Smooth muscle cell (in vitro differentiated cells): Measurements from ENCODE around the gene ART3. TPM values are rescaled to one million over a fixed set of nuclear protein-coding genes. Genes with fewer than 3 reads are reported as not detected.
"Not testable (repeated sequence)": the region's sequence is repeated elsewhere in the genome, so short reads cannot be mapped to it uniquely, and the experiment has no call there.

ENCODE experiments used
- DNase-seq: peaks from one replicate; lab custom pipeline; 2025; ENCODE audit not compliant: unreplicated experiment; lab: John Stamatoyannopoulos, UW
- H2AFZ ChIP-seq: fragments of 200-600 bp; sonication (generic); 2 replicates; pipeline ENCODE4 v1.6.0; 2016; ENCODE audit warnings: antibody characterized with exemption, low read depth, mild to moderate bottlenecking
- H3F3A ChIP-seq: fragments of 200-600 bp; sonication (generic); 2 replicates; pipeline ENCODE4 v1.6.0; 2017; ENCODE audit warnings: antibody characterized with exemption, low read depth
- H3K27ac ChIP-seq: fragments of 200-600 bp; sonication (generic); 2 replicates; pipeline ENCODE4 v1.5.1; 2016; ENCODE audit warnings: low read depth, mild to moderate bottlenecking
- H3K27me3 ChIP-seq: fragments of 200-600 bp; sonication (generic); 2 replicates; pipeline ENCODE4 v1.6.1; 2016; ENCODE audit warnings: low read depth, mild to moderate bottlenecking
- H3K36me3 ChIP-seq: fragments of 200-600 bp; sonication (generic); 2 replicates; pipeline ENCODE4 v1.5.1; 2016; ENCODE audit warnings: low read depth
- H3K4me1 ChIP-seq: fragments of 200-600 bp; sonication (generic); 2 replicates; pipeline ENCODE4 v1.5.1; 2016; ENCODE audit warnings: low read depth
- H3K4me2 ChIP-seq: fragments of 200-600 bp; sonication (generic); 2 replicates; pipeline ENCODE4 v1.6.0; 2016; ENCODE audit warnings: mild to moderate bottlenecking
- H3K4me3 ChIP-seq: fragments of 200-600 bp; sonication (generic); 2 replicates; pipeline ENCODE4 v1.5.1; 2016; ENCODE audit warnings: mild to moderate bottlenecking
- H3K79me2 ChIP-seq: fragments of 200-600 bp; sonication (generic); 2 replicates; pipeline ENCODE4 v1.6.0; 2016; ENCODE audit warnings: low read depth, mild to moderate bottlenecking
- H3K9ac ChIP-seq: fragments of 200-600 bp; sonication (generic); 2 replicates; pipeline ENCODE4 v1.6.0; 2016; ENCODE audit warnings: low read depth
- H3K9me3 ChIP-seq: fragments of 200-600 bp; sonication (generic); replicated peaks from 2 replicates; pipeline ENCODE4 v1.5.1; 2016; ENCODE audit warnings: low read depth
- H4K20me1 ChIP-seq: fragments of 200-600 bp; sonication (generic); 2 replicates; pipeline ENCODE4 v1.6.0; 2016; ENCODE audit warnings: low read depth
- CTCF ChIP-seq: fragments of 200-600 bp; sonication (generic); IDR thresholded peaks from 2 replicates; pipeline ENCODE4 v1.5.1; 2017; ENCODE audit warnings: borderline replicate concordance, mild to moderate bottlenecking, antibody characterized with exemption; ENCODE audit not compliant: insufficient read depth, poor library complexity, severe bottlenecking
- WGBS: methylation state at CpG from one replicate; pipeline ENCODE4 v1.1.7; 2016; ENCODE audit warnings: low lambda C conversion rate; 5-methylcytosine and 5-hydroxymethylcytosine counted together
- polyA plus RNA-seq: library from polyadenylated mRNA; unstranded; fragments of >200 nt; fragmentation: Nextera tagmentation; extraction: Ambion mirVana; gene quantifications from 2 replicates; pipeline ENCODE4 v1.2.1, GENCODE V29; 2016
- total RNA-seq: library from RNA; depleted of rRNA; stranded (reverse); fragments of >200 nt; gene quantifications from 2 replicates; pipeline ENCODE4 v1.2.3, GENCODE V29; 2014

The ART3 gene
- total and polyA plus RNA-seq, 2 experiments from 2014 or later = 0.93 TPM; not detected in 1

DNA sequence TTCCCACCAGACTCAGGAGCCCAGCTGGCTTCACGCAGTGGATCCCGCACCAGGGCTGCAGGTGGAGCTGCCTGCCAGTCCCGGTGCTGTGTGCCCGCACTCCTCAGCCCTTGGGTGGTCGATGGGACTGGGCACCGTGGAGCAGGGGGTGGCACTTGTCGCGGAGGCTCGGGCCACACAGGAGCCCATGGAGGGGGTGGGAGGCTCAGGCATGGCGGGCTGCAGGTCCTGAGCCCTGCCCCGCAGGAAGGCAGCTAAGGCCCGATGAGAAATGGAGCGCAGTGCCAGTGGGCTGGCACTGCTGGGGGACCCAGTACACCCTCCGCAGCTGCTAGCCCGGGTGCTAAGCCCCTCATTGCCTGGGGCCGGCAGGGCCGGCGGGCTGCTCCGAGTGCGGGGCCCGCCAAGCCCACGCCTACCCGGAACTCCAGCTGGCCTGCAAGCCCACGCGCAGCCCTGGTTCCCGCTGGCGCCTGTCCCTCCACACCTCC is 23.9 kb upstream of the ART3 start:
- H3F3A ChIP-seq, H3K9ac ChIP-seq, H2AFZ ChIP-seq, H3K4me3 ChIP-seq, H3K4me2 ChIP-seq, H3K9me3 ChIP-seq, H3K27me3 ChIP-seq, H3K4me1 ChIP-seq, DNase-seq, H3K36me3 ChIP-seq, H3K79me2 ChIP-seq, H3K27ac ChIP-seq, H4K20me1 ChIP-seq: not testable (repeated sequence)
- 90% methylated on average over 24 of the region's 27 CpGs for WGBS

DNA sequence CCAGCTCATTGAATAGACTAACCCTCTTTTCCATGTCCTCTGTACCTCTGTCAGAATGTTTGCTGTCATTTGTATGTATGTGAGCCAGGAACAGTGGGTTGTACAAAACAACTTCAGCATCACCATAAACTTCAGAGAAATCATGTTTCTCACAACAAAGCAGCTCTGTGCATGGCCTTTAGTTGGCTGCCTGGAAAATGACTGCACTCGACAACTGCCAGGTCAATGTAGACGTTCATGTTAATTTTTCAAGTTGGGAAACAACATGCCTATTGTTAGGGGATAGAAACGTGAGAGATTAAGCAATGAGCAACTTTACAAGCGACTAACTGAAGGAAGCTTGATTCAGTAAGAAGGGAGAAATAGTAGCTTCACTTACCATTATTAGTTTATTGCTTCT is 20.8 kb upstream of the ART3 start:
- Histone ChIP-seq H3K4me2 (no peak overlapping the region), H3K9me3 (no peaks in the 10 kb centered on the region), H2AFZ (peak overlapping the region; percentile 87), H3K9ac (no peak overlapping the region), H3F3A (no peaks in the 10 kb centered on the region), H3K27me3 (peaks cover 7% of the 10 kb centered on the region), H3K79me2 (no peaks in the 10 kb centered on the region), H4K20me1 (no peaks in the 10 kb centered on the region), H3K4me1 (peaks cover 6% of the 10 kb centered on the region), H3K27ac (no peak overlapping the region), H3K4me3 (no peak overlapping the region), H3K36me3 (no peaks in the 10 kb centered on the region)
- no peak for DNase-seq
- TF ChIP-seq CTCF = no peak
- 18% methylated on average over 4 of the region's 4 CpGs for WGBS

DNA sequence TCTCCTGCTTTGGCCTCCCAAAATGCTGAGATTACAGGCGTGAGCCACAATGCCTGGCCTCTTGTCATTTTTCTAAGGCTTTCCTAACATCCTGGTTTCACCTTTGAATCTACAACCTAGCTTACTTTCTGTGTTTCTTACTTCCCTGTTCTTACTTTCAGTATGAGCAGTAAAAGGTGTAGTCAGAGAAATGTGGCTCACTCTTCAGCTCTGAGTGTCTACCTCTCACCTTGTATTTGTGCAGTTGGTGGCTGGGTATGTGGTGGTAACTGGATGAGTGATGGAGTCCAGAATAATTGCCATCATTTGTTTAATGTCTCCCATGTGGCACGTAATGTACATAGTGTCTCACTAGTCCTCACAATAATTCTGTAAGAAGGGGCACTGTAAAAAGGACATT is 19.5 kb upstream of the ART3 start:
- Histone ChIP-seq H3K36me3 (no peaks in the 10 kb centered on the region), H3K27me3 (peaks cover 7% of the 10 kb centered on the region)

GRCh38 chr4:76055421-76055820 is 19.1 kb upstream of the ART3 start:
- 71% methylated on average over 2 of the region's 2 CpGs for WGBS
- Histone ChIP-seq H3K4me2 (no peak overlapping the region), H3K27me3 (peaks cover 7% of the 10 kb centered on the region), H3K79me2 (no peaks in the 10 kb centered on the region), H2AFZ (peak overlapping the region; percentile 0), H3K4me1 (peaks cover 18% of the 10 kb centered on the region), H3K9me3 (no peaks in the 10 kb centered on the region), H3K4me3 (no peak overlapping the region), H4K20me1 (no peaks in the 10 kb centered on the region), H3K9ac (no peak overlapping the region), H3K36me3 (no peaks in the 10 kb centered on the region), H3F3A (peaks cover 1% of the 10 kb centered on the region), H3K27ac (no peak overlapping the region)
- no peak for TF ChIP-seq CTCF
- no peak for DNase-seq

More for the DNA sequence above, 19.5 kb upstream of the ART3 start:
- no peak overlapping the region for H3K9ac ChIP-seq
- H3K4me3 ChIP-seq = no peak overlapping the region
- DNase-seq = no peak
- 88% methylated on average over 2 of the region's 2 CpGs for WGBS
- no peak overlapping the region for H3K27ac ChIP-seq
- H3K4me2 ChIP-seq = no peak overlapping the region
- H3F3A ChIP-seq = no peaks in the 10 kb centered on the region
- no peak for TF ChIP-seq CTCF
- no peaks in the 10 kb centered on the region for H3K79me2 ChIP-seq
- H4K20me1 ChIP-seq = no peaks in the 10 kb centered on the region
- peaks cover 14% of the 10 kb centered on the region for H3K4me1 ChIP-seq
- peak overlapping the region; percentile 0 for H2AFZ ChIP-seq
- H3K9me3 ChIP-seq = no peaks in the 10 kb centered on the region
